GM18858 (cell line): ENCODE data around the gene LACTBL1.
"Not testable (repeated sequence)": the region's sequence is repeated elsewhere in the genome, so short reads cannot be mapped to it uniquely, and the experiment has no call there.

Experiments
- ATAC-seq: cut with Tn5 transposase; IDR thresholded peaks from one replicate; pipeline ENCODE4 v1.9.1; 2021; ENCODE audit not compliant: unreplicated experiment

Gene LACTBL1, protein sequence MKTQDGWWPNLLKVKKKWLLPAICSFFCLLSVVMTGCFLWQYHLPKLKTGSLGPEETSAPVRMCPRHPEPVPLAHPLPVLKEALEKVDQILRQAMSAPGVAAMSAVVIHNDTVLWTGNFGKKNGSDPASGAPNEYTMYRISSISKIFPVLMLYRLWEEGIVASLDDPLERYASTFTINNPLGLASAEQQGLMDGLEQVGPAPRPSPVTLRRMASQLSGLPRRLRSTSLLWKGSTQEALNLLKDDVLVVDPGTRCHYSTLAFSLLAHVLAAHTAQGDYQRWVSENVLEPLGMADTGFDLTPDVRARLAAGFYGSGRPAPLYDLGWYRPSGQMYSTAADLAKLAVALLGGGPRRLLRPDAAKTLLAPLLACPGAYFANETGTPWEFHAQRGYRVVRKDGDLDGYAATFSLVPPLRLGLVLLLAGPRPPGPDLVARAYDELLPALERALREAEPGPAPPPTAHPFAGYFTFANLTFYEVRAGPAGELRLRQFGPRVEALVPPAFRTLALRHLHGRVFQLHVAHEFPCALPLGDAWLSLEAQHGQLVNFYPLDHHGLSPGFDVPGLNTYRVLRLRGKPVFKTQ

GRCh38 chr1:22972760-22973159 lies at the start of gene LACTBL1:
TSS of gene LACTBL1 (minus strand) at chr1:22972866. CDS start at chr1:22972316, 550 bp downstream.
- ATAC-seq: no peak

DNA sequence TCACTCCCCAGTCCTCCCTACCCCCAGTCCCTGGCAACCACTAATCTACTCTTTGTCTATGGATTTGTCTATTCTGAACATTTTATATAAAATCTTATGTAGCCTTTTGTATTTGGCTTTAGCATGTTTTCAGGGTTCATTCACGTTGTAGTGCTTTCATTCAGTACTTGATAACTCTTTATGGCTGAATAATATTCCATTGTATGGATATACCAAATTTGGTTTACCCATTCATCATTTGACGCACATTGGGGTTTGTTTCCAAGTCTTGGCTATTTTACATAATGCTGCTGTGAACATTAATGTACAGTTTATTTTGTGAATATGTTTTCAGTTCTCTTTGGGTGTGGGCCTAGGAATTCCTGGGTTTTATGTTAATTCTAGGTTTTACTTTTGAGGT lies 49.2 kb upstream of the LACTBL1 start:
- no peak for ATAC-seq

DNA sequence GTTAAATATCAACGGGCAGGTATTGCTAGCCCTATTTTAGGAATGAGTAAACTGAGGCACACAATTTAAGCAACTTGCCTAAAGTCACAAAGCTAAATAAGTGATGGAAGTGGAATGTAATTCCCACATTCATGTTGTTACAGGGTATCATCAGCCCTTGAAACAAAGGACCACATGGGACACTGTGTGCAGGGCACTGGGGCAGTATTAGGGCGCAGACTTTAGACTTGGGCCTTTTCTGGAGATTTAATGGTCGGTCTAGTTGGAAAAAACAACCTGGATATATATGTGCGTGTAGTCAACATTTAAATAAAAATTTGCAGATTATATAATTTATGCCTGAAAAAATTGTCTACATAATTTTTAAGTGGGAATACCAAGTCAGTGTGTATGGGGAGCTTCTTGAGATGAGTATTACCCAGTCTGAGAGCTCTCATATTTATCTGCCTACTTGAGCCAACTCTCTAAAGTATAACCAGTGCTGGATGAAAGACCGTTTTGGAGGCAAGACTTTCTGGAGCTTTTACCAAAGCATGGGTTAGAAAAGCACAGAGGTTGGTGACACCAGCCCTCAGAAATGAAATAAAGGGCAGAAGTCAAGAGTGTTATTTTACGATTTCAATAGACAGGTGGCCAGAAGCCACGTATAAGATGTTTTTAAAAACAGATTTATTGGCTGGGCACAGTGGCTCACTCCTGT lies 48.2 kb upstream of the LACTBL1 start:
- no peak for ATAC-seq

DNA sequence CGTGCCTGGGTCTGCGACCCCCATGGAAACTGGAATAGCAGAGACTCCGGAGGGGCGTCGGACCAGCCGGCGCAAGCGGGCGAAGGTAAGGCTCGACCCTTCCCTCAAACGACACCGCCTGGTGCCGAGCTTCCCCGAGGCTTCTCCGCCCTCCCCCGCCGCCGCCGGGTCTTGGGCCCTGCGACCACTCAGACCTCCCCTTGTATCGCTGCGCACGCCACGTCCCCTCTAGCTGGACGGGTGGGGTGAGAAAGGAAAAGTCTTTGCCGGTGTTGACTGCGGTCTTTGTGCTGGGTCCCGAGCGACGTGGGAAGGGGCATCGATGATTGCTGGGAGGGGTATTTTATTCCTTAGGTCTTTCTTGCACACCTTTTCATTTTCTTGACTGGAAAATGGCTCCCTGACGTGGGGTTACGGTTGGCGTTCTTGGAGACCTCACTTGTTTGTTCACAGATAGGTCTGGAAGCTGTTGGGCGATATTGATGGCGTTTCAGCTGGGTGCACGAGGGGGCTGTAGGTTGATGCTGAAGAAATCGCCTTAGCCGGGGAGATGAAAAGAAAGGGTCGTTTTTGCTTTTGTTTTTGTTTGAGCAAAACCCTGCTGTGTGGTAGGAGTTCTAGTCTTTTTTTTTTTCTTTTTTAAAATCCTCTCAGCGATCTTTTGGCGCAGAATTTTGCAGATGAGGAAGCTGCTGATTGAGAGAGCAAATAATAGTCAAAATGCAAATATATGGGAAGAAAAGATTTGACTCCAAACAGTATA lies 47.4 kb upstream of the LACTBL1 start:
- no peak for ATAC-seq

DNA sequence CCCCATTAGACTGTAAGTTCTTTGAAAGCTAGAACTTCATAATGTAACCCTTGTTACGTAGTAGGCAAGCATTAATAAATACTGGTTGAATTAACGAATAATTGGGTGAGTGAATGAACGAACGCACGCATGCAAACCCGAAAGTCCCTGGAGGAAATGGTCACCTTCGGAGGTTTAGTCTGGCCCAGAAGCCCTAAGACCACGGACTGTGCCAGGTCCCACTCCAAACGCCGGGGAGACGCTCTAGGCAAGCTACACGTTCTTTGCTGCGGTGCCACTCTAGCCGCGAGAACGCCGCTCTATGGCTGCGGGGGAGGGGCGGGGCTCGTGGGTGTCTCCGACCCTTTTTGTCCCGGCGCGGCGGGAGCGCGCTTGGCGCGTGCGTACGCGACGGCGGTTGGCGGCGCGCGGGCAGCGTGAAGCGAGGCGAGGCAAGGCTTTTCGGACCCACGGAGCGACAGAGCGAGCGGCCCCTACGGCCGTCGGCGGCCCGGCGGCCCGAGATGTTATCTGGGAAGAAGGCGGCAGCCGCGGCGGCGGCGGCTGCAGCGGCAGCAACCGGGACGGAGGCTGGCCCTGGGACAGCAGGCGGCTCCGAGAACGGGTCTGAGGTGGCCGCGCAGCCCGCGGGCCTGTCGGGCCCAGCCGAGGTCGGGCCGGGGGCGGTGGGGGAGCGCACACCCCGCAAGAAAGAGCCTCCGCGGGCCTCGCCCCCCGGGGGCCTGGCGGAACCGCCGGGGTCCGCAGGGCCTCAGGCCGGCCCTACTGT lies 46.6 kb upstream of the LACTBL1 start, which contains the start of gene KDM1A:
KDM1A (plus strand) TSS at position 375 of the 769 bp plus-strand sequence; CDS start at position 504, 129 bp downstream.
- peak; percentile 78 for ATAC-seq

DNA sequence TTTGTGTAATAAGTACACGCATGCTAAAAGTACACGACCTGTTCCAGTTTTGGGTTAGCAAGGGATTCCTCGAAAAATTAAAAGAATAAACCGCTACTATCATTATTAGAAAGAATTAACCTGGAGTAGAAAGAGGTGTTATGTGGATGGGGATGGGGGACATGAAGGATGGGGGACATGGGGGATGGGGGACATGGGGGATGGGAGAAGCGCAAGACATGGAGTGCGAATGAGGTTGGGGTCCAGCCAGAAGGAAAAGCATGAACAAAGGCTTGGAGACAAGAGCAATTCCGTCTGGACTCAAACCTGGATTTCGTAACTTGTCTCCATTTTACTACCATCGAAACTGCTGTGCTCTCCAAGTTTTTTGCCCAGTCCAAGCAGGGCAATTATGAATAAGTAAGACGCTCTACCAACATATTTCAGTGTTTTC lies 46.0 kb upstream of the LACTBL1 start:
- no peak for ATAC-seq

DNA sequence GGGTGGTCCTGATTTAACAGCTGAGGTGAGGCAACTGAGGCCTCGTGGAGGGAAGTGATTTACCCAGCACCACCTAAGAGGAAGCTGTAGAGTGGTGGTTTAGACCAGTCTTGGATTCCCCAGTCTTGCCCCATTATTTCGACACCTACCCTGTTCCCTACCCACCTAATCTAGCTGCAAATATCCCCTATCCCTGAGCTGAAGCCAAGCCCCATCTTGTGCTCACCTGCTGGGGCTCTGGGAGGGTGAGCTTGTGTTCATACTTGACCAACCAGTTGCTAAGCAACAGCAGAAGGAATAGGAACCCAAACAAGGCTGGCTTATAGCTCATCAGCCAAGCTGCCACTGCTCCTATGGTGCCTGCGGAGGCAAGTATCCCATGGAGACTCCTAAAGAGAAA lies 41.0 kb upstream of the LACTBL1 start:
- no peak for ATAC-seq

DNA sequence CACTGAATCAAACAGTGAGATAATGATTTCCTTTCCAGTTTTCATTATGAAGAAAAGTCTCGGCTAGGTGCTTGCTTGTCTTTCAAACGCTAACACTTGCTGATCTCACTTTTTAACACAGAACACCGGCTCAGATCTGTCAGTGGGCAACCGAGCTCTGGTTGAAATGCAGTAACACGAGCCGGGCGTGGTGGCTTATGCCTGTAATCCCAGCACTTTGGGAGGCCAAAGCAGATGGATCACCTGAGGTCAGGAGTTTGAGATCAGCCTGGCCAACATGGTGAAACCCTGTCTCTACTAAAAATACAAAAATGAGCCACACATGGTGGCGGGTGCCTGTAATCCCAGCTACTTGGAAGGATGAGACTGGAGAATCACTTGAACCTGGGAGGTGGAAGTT lies 37.4 kb upstream of the LACTBL1 start:
- ATAC-seq: not testable (repeated sequence)

- ATAC-seq: no peak
These were observed 36.2 kb upstream of the LACTBL1 start for GRCh38 chr1:23008901-23009300.

GRCh38 chr1:23007106-23007505 lies 34.4 kb upstream of the LACTBL1 start:
- no peak for ATAC-seq

GRCh38 chr1:23004769-23005168 lies 32.1 kb upstream of the LACTBL1 start:
- not testable (repeated sequence) for ATAC-seq

GRCh38 chr1:23004112-23004511 lies 31.4 kb upstream of the LACTBL1 start:
- ATAC-seq: no peak

DNA sequence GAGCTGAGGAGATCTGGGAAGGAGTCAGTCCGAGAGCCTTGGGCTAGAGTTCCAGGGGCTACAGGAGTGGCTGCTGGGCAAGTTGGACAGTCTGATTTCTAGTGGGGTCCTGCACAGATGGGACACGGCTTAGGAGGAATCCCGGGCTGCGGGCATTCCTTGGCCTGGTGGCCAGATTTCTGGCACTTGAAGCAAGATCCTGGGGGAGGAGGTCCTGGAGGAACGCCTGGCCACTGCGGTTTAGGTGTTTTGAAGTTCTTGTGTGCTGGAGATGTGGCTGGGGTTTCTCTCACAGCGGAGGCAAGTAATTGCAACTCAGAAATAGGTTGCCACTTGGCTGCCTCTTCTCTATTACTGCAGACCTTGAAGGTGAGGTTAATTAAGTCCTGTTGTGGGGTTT lies 29.6 kb upstream of the LACTBL1 start:
- ATAC-seq: not testable (repeated sequence)

- ATAC-seq: not testable (repeated sequence)
These were observed 27.5 kb upstream of the LACTBL1 start for GRCh38 chr1:23000133-23000532.

DNA sequence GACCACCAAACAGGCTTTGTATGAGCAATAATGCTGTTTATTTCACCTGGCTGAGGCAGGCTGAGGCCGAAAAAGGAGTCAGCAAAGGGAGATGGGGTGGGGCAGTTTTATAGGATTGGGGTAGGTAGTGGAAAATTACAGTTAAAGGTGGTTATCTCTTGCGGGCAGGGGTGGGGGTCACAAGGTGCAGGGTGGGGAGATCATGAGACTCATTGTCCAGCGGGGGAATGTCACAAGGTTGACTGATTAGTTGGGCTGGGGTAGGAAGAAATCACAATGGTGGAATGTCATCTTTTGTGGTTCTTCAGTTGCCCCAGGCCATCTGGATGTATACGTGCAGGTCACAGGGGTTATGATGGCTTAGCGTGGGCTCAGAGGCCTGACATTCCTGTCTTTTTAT lies 24.9 kb upstream of the LACTBL1 start:
- not testable (repeated sequence) for ATAC-seq

- ATAC-seq: no peak
These were observed 23.1 kb upstream of the LACTBL1 start for GRCh38 chr1:22995774-22996173.

DNA sequence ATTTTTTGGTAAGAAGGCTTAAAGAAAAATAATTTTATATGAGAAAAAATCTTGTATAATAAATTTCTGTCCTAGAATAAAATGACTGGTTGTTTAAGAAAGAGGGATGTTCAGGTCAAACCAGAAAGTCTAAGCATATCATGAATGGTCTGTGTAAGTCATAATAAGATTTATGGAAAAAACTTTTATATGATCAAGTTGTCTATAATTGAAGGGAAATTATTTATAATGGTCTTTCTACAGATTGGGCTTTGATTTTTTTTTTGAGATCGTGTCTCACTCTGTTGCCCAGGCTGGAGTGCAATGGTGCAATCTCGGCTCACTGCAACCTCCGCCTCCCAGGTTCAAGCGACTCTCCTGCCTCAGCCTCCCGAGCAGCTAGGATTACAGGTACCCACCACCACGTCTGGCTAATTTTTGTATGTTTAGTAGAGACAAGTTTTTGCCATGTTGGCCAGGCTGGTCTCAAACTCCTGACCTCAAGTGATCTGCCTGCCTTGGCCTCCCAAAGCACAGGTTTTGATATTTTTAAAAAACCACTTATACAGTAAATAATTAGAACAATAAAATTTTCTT lies 20.6 kb upstream of the LACTBL1 start:
- ATAC-seq: not testable (repeated sequence)

- ATAC-seq: not testable (repeated sequence)
These were observed 19.7 kb upstream of the LACTBL1 start for GRCh38 chr1:22992384-22992783.

DNA sequence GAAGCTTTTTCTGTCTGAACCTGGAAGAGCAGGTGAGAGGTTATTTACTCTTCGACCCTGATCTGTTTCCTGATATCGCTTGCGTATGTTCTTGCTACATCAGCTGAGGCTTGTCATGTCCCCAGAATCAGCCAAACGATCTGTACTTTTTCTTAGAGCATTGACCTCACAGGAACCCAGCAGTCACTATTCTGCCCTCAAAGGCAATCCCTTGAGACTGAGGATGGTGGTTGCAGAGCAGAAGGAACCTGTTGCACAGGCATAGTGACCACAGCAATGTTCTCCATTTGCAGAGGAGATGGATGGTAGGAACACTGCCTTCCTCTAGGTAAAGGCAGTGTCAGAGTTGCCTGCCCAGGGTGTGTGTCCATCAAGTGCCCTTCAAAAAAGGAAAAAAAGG lies 11.3 kb upstream of the LACTBL1 start:
- ATAC-seq: no peak

DNA sequence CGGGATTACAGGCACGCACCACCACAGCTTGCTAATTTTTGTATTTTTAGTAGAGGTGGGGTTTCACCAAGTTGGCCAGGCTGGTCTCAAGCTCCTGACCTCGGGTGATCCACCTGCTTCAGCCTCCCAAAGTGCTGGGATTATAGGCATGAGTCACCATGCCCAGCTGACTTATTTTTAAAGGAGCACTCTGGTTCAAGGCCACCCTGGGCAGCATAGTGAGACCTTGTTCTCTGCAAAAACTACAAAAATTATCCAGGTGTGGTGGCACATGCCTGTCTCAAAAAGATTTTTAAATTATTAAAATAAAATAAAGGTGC lies 7.8 kb upstream of the LACTBL1 start:
- ATAC-seq: not testable (repeated sequence)
